SHP77 (cell line): ENCODE results near the gene ZNF217.
"Not testable (repeated sequence)": the region's sequence is repeated elsewhere in the genome, so short reads cannot be mapped to it uniquely, and the experiment has no call there.

Source experiments
- DNase-seq, 2 experiments: peaks; one replicate each; lab custom pipeline; 2025; lab: John Stamatoyannopoulos, UW

The ZNF217 gene

GRCh38 chr20:53583660-53584549 lies 9.7 kb downstream of the ZNF217 start:
- not testable (repeated sequence) for DNase-seq

- no peak for DNase-seq
Measured at GRCh38 chr20:53582574-53583351, 10.9 kb downstream of the ZNF217 start.

- no peak for DNase-seq
Measured at GRCh38 chr20:53582251-53582570, 11.4 kb downstream of the ZNF217 start.

- DNase-seq = no peak
Measured at GRCh38 chr20:53581444-53582250, 12.0 kb downstream of the ZNF217 start.

- no peak for DNase-seq
Measured at GRCh38 chr20:53580376-53581111, 13.1 kb downstream of the ZNF217 start.

GRCh38 chr20:53579581-53580375 lies 13.9 kb downstream of the ZNF217 start:
- no peak for DNase-seq

GRCh38 chr20:53579266-53579580 lies 14.4 kb downstream of the ZNF217 start:
- no peak for DNase-seq

GRCh38 chr20:53578492-53579222 lies 15.0 kb downstream of the ZNF217 start:
- peak; percentile 75 for DNase-seq

GRCh38 chr20:53576586-53577318 lies 16.9 kb downstream of the ZNF217 start:
- DNase-seq = no peak

GRCh38 chr20:53576195-53576580 lies 17.5 kb downstream of the ZNF217 start:
- no peak for DNase-seq

GRCh38 chr20:53575481-53576194 lies 18.0 kb downstream of the ZNF217 start:
- no peak for DNase-seq

GRCh38 chr20:53574819-53575218 lies 18.8 kb downstream of the ZNF217 start:
- DNase-seq = no peak

GRCh38 chr20:53574259-53574789 lies 19.3 kb downstream of the ZNF217 start:
- no peak for DNase-seq

- no peak for DNase-seq
Measured at GRCh38 chr20:53571555-53572286, 21.9 kb downstream of the ZNF217 start.

GRCh38 chr20:53570446-53571276 lies 23.0 kb downstream of the ZNF217 start:
- DNase-seq = no peak

GRCh38 chr20:53569606-53570307 lies 23.9 kb downstream of the ZNF217 start:
- no peak for DNase-seq
